ENCODE data around the gene DUS2. TPM values are rescaled to one million over a fixed set of nuclear protein-coding genes. Genes with fewer than 3 reads are reported as not detected.

Gene DUS2
- total RNA-seq, 2 donors from 2014 or later, result 5.3 to 8.4 TPM

DNA sequence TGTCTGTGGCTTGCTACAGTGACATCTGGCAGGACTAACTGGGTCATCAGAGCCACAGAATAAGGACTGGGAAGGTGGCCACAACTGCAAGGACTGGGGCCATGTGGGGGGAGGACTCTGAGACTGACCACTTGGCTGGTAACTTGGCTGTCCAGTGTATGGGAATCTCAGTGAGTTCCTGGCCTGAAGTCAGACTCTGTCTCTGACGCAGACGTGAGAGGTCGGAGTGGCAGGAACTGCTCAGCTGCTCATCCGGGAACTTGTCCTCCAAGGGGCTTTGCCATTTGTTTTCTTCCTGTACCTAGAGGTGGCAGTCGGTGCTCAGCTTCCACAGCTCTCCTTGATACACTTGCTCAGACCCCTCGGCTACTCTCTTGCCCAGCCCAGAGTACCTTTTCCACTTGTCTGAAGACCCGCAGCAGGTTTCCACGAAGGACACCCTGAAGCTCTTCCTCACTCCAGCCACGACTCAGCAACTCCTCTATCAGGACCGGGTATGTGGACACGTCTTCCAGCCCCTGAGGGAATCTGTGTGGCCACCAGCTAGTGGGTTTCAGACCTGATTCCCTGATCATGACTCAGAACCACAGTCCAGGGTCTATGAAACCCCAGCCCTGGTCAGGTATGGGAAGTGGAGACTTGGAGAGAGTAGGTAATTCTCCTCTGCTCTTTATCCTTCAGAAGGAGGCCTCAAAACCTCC lies 35.5 kb upstream of the DUS2 start:
- H3K27ac ChIP-seq, result no peak overlapping the region

DNA sequence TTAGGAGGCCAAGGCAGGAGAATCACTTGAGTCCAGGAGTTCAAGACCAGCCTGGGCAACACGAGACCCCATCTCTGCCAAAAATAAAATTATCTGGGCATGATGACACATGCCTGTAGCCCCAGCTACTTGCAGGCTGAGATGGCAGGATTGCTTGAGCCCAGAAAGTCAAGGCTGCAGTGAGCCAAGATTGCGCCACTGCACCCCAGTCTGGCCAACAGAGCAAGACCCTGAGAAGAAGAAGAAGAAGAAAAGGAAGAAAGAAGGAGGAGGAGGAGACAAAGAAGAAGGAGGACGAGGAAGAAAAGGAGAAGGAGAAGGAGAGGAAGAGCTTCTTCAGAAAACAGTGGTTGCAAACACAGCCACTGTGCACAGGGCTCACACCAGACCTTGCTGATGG lies 34.4 kb upstream of the DUS2 start:
- H3K27ac ChIP-seq, result no peak overlapping the region
- H3K4me3 ChIP-seq, result no peak overlapping the region
- no peak for ATAC-seq (ENCODE audit: insufficient number of reproducible peaks, low FRiP score, low read depth)
- H3K27me3 ChIP-seq (replicated peaks; ENCODE audit: insufficient read depth), result no peaks in the 10 kb centered on the region
- DNase-seq (ENCODE audit: low spot score), result no peak
- peaks cover 6 to 8% of the 10 kb centered on the region in 2 donors for H3K4me1 ChIP-seq (ENCODE audit: control insufficient read depth in 1 of 2, low read depth in 2 of 2)
- H3K9me3 ChIP-seq, result no peaks in the 10 kb centered on the region
- H3K36me3 ChIP-seq, result no peaks in the 10 kb centered on the region
- TF ChIP-seq, protein P1, sequence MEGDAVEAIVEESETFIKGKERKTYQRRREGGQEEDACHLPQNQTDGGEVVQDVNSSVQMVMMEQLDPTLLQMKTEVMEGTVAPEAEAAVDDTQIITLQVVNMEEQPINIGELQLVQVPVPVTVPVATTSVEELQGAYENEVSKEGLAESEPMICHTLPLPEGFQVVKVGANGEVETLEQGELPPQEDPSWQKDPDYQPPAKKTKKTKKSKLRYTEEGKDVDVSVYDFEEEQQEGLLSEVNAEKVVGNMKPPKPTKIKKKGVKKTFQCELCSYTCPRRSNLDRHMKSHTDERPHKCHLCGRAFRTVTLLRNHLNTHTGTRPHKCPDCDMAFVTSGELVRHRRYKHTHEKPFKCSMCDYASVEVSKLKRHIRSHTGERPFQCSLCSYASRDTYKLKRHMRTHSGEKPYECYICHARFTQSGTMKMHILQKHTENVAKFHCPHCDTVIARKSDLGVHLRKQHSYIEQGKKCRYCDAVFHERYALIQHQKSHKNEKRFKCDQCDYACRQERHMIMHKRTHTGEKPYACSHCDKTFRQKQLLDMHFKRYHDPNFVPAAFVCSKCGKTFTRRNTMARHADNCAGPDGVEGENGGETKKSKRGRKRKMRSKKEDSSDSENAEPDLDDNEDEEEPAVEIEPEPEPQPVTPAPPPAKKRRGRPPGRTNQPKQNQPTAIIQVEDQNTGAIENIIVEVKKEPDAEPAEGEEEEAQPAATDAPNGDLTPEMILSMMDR (IDR thresholded peaks at IDR 0.05), result no peak

More for the DNA sequence above, 35.5 kb upstream of the DUS2 start:
- no peak for DNase-seq (ENCODE audit: low spot score)
- no peak for ATAC-seq (ENCODE audit: insufficient number of reproducible peaks, low FRiP score, low read depth)
- H3K27me3 ChIP-seq (replicated peaks; ENCODE audit: insufficient read depth), result no peaks in the 10 kb centered on the region
- no peak overlapping the region for H3K4me3 ChIP-seq
- H3K36me3 ChIP-seq, result no peaks in the 10 kb centered on the region
- TF ChIP-seq, protein P1 (IDR thresholded peaks at IDR 0.05), result no peak
- H3K9me3 ChIP-seq, result no peaks in the 10 kb centered on the region
- no peaks in the 10 kb centered on the region for H3K4me1 ChIP-seq (ENCODE audit: control insufficient read depth in 1 of 2, low read depth in 2 of 2)

DNA sequence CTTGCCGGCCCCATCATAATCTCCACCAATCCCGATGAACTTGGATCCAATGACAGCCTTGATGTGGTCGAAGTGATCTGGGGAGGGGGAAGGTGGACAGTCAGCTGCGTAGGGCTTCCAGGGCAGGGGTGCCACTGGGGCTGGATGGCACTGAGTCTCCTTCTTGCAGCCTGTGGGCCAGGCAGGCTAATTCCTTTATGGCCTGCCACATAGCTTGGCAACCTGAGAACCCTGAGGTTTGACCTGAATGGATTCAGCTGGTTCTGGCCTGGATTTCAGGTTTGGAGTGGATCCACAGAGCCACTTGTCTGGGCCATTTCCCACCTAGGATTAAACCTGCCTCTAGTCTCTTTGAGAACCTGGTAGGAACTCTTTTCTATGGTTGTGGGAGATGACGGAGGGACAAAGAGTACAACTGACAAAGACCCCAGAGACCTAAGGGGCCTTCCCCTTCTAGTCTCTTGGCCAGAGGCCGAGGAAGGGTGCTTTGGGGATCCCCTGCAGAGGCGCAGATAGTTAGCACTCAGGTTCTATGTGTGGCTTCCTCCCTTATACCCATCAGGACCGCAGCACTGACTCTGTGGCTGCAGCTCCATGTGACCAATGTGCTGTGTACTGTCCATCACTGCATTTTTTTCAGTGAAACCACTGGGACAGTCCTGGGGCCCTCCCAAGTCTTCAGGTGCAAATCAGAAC lies 33.6 kb upstream of the DUS2 start:
- no peak overlapping the region for H3K4me3 ChIP-seq
- no peaks in the 10 kb centered on the region for H3K9me3 ChIP-seq
- TF ChIP-seq, protein P1 (IDR thresholded peaks at IDR 0.05), result no peak
- ATAC-seq (ENCODE audit: insufficient number of reproducible peaks, low FRiP score, low read depth) (no peak), DNase-seq (ENCODE audit: low spot score) (no peak)
- H3K4me1 ChIP-seq (ENCODE audit: control insufficient read depth in 1 of 2, low read depth in 2 of 2), result peaks cover 6 to 10% of the 10 kb centered on the region in 2 donors
- no peaks in the 10 kb centered on the region for H3K36me3 ChIP-seq
- H3K27ac ChIP-seq, result no peak overlapping the region
- H3K27me3 ChIP-seq (replicated peaks; ENCODE audit: insufficient read depth), result no peaks in the 10 kb centered on the region

DNA sequence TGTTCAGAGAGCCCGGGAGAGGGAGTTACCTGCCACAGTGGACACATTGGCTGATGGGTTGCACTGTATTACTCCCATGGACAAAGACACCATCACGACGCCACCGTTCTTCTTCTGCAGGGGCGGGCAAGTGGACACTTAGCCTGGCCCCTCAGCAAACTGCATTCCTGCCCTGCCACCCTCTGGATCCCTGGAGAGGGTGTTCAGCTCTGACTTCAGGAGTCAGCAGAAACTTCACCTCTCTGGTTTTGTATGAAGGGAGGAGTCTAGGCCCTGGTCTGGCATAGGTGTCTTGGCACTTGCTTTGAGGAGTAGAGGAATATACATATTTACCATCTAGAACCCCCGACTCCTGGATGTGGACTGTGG lies 33.1 kb upstream of the DUS2 start:
- no peaks in the 10 kb centered on the region for H3K9me3 ChIP-seq

DNA sequence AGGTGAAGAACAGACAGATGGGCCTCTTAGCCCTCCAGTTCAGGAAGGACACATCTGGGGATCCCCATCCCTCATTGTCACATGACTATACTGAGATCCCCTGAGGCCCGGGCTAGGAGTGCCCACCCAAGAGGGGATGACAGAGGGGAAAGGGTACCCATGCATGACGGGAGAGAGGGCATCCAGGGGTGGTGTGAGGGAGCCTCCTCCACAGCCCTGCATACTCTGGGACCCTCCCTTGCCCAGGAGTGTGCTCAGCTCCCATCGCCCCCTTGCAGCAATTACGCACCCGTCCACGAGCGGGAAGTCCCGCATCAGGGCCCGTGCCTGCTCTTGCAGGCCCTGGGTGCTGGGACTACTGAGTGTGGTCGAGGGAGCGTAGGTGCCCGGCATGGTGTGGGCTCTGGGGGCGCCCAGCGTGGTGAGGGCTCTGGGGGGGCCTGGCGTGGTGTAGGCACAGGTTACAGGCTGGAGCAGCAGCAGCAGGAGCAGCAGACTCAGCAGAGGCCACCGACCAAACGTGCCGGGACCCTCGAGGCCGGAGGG lies 30.4 kb upstream of the DUS2 start:
- Histone ChIP-seq H3K27ac (no peak overlapping the region), H3K27me3 (replicated peaks; ENCODE audit: insufficient read depth) (no peaks in the 10 kb centered on the region), H3K9me3 (no peaks in the 10 kb centered on the region), H3K4me3 (peak overlapping the region; percentile 73), H3K36me3 (no peaks in the 10 kb centered on the region), H3K4me1 (ENCODE audit: control insufficient read depth in 1 of 2, low read depth in 2 of 2) (peaks cover 6 to 10% of the 10 kb centered on the region in 2 donors)
- ATAC-seq (ENCODE audit: insufficient number of reproducible peaks, low FRiP score, low read depth) (no peak), DNase-seq (ENCODE audit: low spot score) (no peak)
- TF ChIP-seq, protein P1 (IDR thresholded peaks at IDR 0.05), result no peak

More for the DNA sequence above, 33.1 kb upstream of the DUS2 start:
- no peak overlapping the region for H3K27ac ChIP-seq
- no peaks in the 10 kb centered on the region for H3K36me3 ChIP-seq
- TF ChIP-seq, protein P1 (IDR thresholded peaks at IDR 0.05), result no peak
- H3K4me3 ChIP-seq, result no peak overlapping the region
- ATAC-seq (ENCODE audit: insufficient number of reproducible peaks, low FRiP score, low read depth), result no peak
- H3K27me3 ChIP-seq (replicated peaks; ENCODE audit: insufficient read depth), result no peaks in the 10 kb centered on the region
- DNase-seq (ENCODE audit: low spot score), result no peak
- H3K4me1 ChIP-seq (ENCODE audit: control insufficient read depth in 1 of 2, low read depth in 2 of 2), result peaks cover 6 to 10% of the 10 kb centered on the region in 2 donors
